GM12878 (cell line): ENCODE measurements around the gene DPM3. TPM values are rescaled to one million over a fixed set of nuclear protein-coding genes. Genes with fewer than 3 reads are reported as not detected.

Experiments
- ATAC-seq: fragments of 200-7000 bp; cut with Tn5 transposase; 3 replicates; pipeline ENCODE4 v1.9.1; 2020; ENCODE audit warnings: mild to moderate bottlenecking, moderate library complexity
- BruUV-seq: library from RNA; stranded (reverse); fragments of 400-500 nt; replicated peaks from 2 replicates; lab custom pipeline; 2021; lab: Mats Ljungman, UMichigan
- CTCF ChIA-PET: fragments of 300-600 bp; sonication (Branson Sonifier 250); formaldehyde crosslinking; extraction: SDS; loops from one replicate; lab custom pipeline; 2021; ENCODE audit warnings: inconsistent platforms; lab: Yijun Ruan, JAX
- POLR2A ChIA-PET: fragments of 350-600 bp; formaldehyde crosslinking; extraction: SDS; loops from one replicate; lab custom pipeline; 2021; ENCODE audit warnings: inconsistent platforms; lab: Charles Lee
- RAD21 ChIA-PET: fragments of 300-600 bp; sonication (Branson Sonifier 250); formaldehyde crosslinking; loops from one replicate; lab custom pipeline; 2023; ENCODE audit warnings: antibody characterized with exemption; ENCODE audit not compliant: unreplicated experiment; lab: Charles Lee
- SMC1A ChIA-PET: fragments of 300-600 bp; sonication (Branson Sonifier 250); formaldehyde crosslinking; loops from one replicate; lab custom pipeline; 2023; ENCODE audit not compliant: unreplicated experiment, uncharacterized antibody; lab: Charles Lee
- DNase-seq: peaks from one replicate; pipeline ENCODE4 v3.0.0-alpha.2; 2011; ENCODE audit warnings: low read depth, low spot score
- FAIRE-seq: peaks from 3 replicates; lab custom pipeline; 2011; peaks lifted over from hg19 to GRCh38; lab: Jason Lieb, UNC
- H2AFZ ChIP-seq: 2 replicates; pipeline ENCODE4 v1.6.0; 2011; ENCODE audit warnings: low read depth, low read length, control low read depth; ENCODE audit not compliant: control insufficient read depth
- H3K27ac ChIP-seq: 2 replicates; pipeline ENCODE4 v1.5.1; 2011; ENCODE audit warnings: control low read depth; ENCODE audit not compliant: control insufficient read depth, insufficient read depth
- H3K27me3 ChIP-seq, 2 experiments: replicated peaks in 1 of 2; 2 replicates each; pipeline versions ENCODE4 v1.6.0 to v1.6.1; 2011; ENCODE audit warnings: low read length in 1 of 2; ENCODE audit not compliant: control insufficient read depth in 2 of 2, insufficient read depth in 2 of 2
- H3K36me3 ChIP-seq, 2 experiments: 2 replicates each; pipeline ENCODE4 v1.5.1; 2011; ENCODE audit warnings: low read length in 1 of 2; ENCODE audit not compliant: control insufficient read depth in 2 of 2, insufficient read depth in 2 of 2
- H3K4me1 ChIP-seq: 2 replicates; pipeline ENCODE4 v1.6.1; 2011; ENCODE audit warnings: mild to moderate bottlenecking, low read length, moderate library complexity, mixed read lengths; ENCODE audit not compliant: control insufficient read depth, insufficient read depth
- H3K4me2 ChIP-seq: 2 replicates; pipeline ENCODE4 v1.6.0; 2011; ENCODE audit warnings: control low read depth; ENCODE audit not compliant: control insufficient read depth, insufficient read depth
- H3K4me3 ChIP-seq: fragments of 200-600 bp; sonication (generic); 2 replicates; pipeline ENCODE4 v1.5.1; 2016
- H3K79me2 ChIP-seq: 2 replicates; pipeline ENCODE4 v1.6.0; 2011; ENCODE audit warnings: low read length; ENCODE audit not compliant: control insufficient read depth, insufficient read depth
- H3K9ac ChIP-seq: 2 replicates; pipeline ENCODE4 v1.8.0; 2011; ENCODE audit warnings: low read length, control low read depth, mixed read lengths; ENCODE audit not compliant: control insufficient read depth, insufficient read depth
- H3K9me3 ChIP-seq: replicated peaks from 3 replicates; pipeline ENCODE4 v1.5.1; 2011; ENCODE audit warnings: mild to moderate bottlenecking, low read length; ENCODE audit not compliant: control insufficient read depth, insufficient read depth
- H4K20me1 ChIP-seq: 2 replicates; pipeline ENCODE4 v1.6.0; 2011; ENCODE audit not compliant: control insufficient read depth, insufficient read depth
- ESRRA ChIP-seq: IDR thresholded peaks from 2 replicates; pipeline ENCODE4 v1.6.1; 2012; ENCODE audit warnings: mild to moderate bottlenecking, low read length, improper control_type of control experiment
- GABPA ChIP-seq: IDR thresholded peaks from 2 replicates; pipeline ENCODE4 v1.6.1; 2014; ENCODE audit warnings: antibody characterized with exemption, low read depth, mild to moderate bottlenecking, inconsistent platforms
- IRF4 ChIP-seq: IDR thresholded peaks from 2 replicates; pipeline ENCODE4 v1.6.1; 2011; ENCODE audit warnings: low read depth, low read length
- NFXL1 ChIP-seq: fragments of 450-650 bp; IDR thresholded peaks from 2 replicates; pipeline ENCODE4 v1.6.1; 2017; ENCODE audit warnings: antibody characterized with exemption, mild to moderate bottlenecking, borderline replicate concordance
- NR2C1 ChIP-seq: fragments of 450-650 bp; IDR thresholded peaks from 2 replicates; pipeline ENCODE4 v1.6.1; 2017; ENCODE audit warnings: antibody characterized with exemption, mild to moderate bottlenecking, moderate library complexity
- PRDM15 ChIP-seq: fragments of 450-650 bp; formaldehyde crosslinking; IDR thresholded peaks from 2 replicates; pipeline ENCODE4 v1.4.0; 2020; ENCODE audit warnings: mild to moderate bottlenecking, moderate library complexity
- RCOR1 ChIP-seq: conservative IDR thresholded peaks from 2 replicates; pipeline ENCODE4 v1.6.1; 2012; ENCODE audit warnings: low read depth, low read length, improper control_type of control experiment
- SMARCA5 ChIP-seq: fragments of 450-650 bp; IDR thresholded peaks from 2 replicates; pipeline ENCODE4 v1.6.1; 2017; ENCODE audit warnings: mild to moderate bottlenecking
- SP1 ChIP-seq: IDR thresholded peaks from one replicate; pipeline ENCODE4 v1.6.1; 2011; ENCODE audit warnings: low read depth, low read length
- ZBTB11 ChIP-seq: fragments of 450-650 bp; formaldehyde crosslinking; IDR thresholded peaks from 2 replicates; pipeline ENCODE4 v1.5.0; 2022; ENCODE audit warnings: mild to moderate bottlenecking, missing genetic modification characterization
- ZNF592 ChIP-seq: fragments of 450-650 bp; IDR thresholded peaks from 2 replicates; pipeline ENCODE4 v1.6.1; 2017; ENCODE audit warnings: mild to moderate bottlenecking, moderate library complexity
- WGBS: methylation state at CpG from one replicate; pipeline ENCODE4 v1.1.6; 2016; ENCODE audit warnings: low lambda C conversion rate; ENCODE audit not compliant: insufficient replicate concordance, insufficient coverage; ENCODE audit errors: missing lambda C conversion rate; 5-methylcytosine and 5-hydroxymethylcytosine counted together
- in situ Hi-C: fragments of 300-500 bp; cut with MboI; formaldehyde crosslinking; loops from 9 replicates; pipeline ENCODE4 v1.14.3; 2018; ENCODE audit warnings: mixed read lengths
- intact Hi-C: fragments of 100-400 bp; cut with micrococcal nuclease; formaldehyde crosslinking; loops from one replicate; pipeline ENCODE4 v1.14.2; 2022; ENCODE audit not compliant: unreplicated experiment
- polyA plus RNA-seq, 11 experiments: library from polyadenylated mRNA; depleted of rRNA in 4 of 11; unstranded in 6 of 11; stranded (reverse) in 5 of 11; fragments of >200 nt; fragmentation: Nextera tagmentation in 4 of 11; fragmentation: Illumina TruSeq in 1 of 11; extraction: Ambion mirVana in 4 of 11; extraction: Trizol in 1 of 11; gene quantifications; 1 replicate in 1 of 11; 2 replicates in 10 of 11; pipeline versions ENCODE4 v1.2.1 to v1.2.3, GENCODE V29; 2011 to 2016; ENCODE audit warnings: inconsistent platforms in 2 of 11, missing spikeins in 2 of 11, low read depth in 1 of 11
- total RNA-seq, 4 experiments: library from RNA; depleted of rRNA in 3 of 4; stranded (reverse); fragments of >200 nt in 3 of 4; fragmentation: Illumina TruSeq in 1 of 4; extraction: Trizol in 1 of 4; gene quantifications; 2 replicates each; pipeline versions ENCODE4 v1.2.1 to v1.2.3, GENCODE V29; 2013 to 2021

The DPM3 gene
- total and polyA plus RNA-seq, 10 of the 15 experiments (the other 5 are each of a cell fraction or from before 2014, with no cell fraction given): 5.9 to 78.7 (median 25.7) TPM

- TF ChIP-seq PRDM15 (CRISPR knock-in tag) (no peak), SP1 (no peak), ESRRA (no peak), SMARCA5 (no peak)
Observed at GRCh38 chr1:155117610-155118009, 22.7 kb downstream of the DPM3 start (continued).

- Histone ChIP-seq H2AFZ (no peak overlapping the region), H3K27me3 (peaks cover 0 to 2% of the 10 kb centered on the region in 2 experiments; a peak in 1 of 4 replicates), H3K36me3 (no peaks in the 10 kb centered on the region), H3K9me3 (no peaks in the 10 kb centered on the region), H3K4me3 (no peak overlapping the region), H3K79me2 (no peaks in the 10 kb centered on the region), H3K9ac (no peak overlapping the region), H3K4me2 (no peak overlapping the region), H3K27ac (no peak overlapping the region), H3K4me1 (peaks cover 5% of the 10 kb centered on the region; the same call in 1 of the 2 replicates), H4K20me1 (no peaks in the 10 kb centered on the region)
- SMC1A ChIA-PET: interaction anchor here (1.5 kb wide), 1 partner anchor 51 kb away, joined by 6 read pairs; no protein-coding TSS in a partner anchor
- CTCF ChIA-PET: interaction anchor here (0.8 to 2.9 kb wide), 7 partner anchors 10 to 56 kb away, joined by 3 to 10 read pairs (median 3); partner anchors contain the start of gene KRTCAP2
- FAIRE-seq (no peak), DNase-seq (no peak), ATAC-seq (no peak)
- POLR2A ChIA-PET: interaction anchor here (0.5 to 1.6 kb wide), 2 partner anchors 8 to 16 kb away, joined by 3 to 6 read pairs; no protein-coding TSS in a partner anchor
- no TSS peak for BruUV-seq
- RAD21 ChIA-PET: interaction anchor here (0.5 kb wide), 1 partner anchor 20 kb away, joined by 3 read pairs; no protein-coding TSS in a partner anchor
- intact Hi-C loops (no loop called here), in situ Hi-C loops (no loop called here)
- 35% methylated on average over 5 of the region's 5 CpGs for WGBS
- TF ChIP-seq RCOR1: no peak
- TF ChIP-seq IRF4: no peak
- no peak for TF ChIP-seq NR2C1
- no peak for TF ChIP-seq NFXL1
- no peak for TF ChIP-seq GABPA
- no peak for TF ChIP-seq ZNF592
- TF ChIP-seq ZBTB11 (CRISPR knock-in tag): no peak
Observed at GRCh38 chr1:155116113-155116764, 24.1 kb downstream of the DPM3 start.
